GM12878 (cell line): ENCODE data around the gene ZNF548. TPM values are rescaled to one million over a fixed set of nuclear protein-coding genes. Genes with fewer than 3 reads are reported as not detected.

Source experiments
- ATAC-seq: fragments of 200-7000 bp; cut with Tn5 transposase; 3 replicates; pipeline ENCODE4 v1.9.1; 2020; ENCODE audit warnings: mild to moderate bottlenecking, moderate library complexity
- BruUV-seq: library from RNA; stranded (reverse); fragments of 400-500 nt; replicated peaks from 2 replicates; lab custom pipeline; 2021; lab: Mats Ljungman, UMichigan
- CTCF ChIA-PET: fragments of 300-600 bp; sonication (Branson Sonifier 250); formaldehyde crosslinking; extraction: SDS; loops from one replicate; lab custom pipeline; 2021; ENCODE audit warnings: inconsistent platforms; lab: Yijun Ruan, JAX
- POLR2A ChIA-PET: fragments of 350-600 bp; formaldehyde crosslinking; extraction: SDS; loops from one replicate; lab custom pipeline; 2021; ENCODE audit warnings: inconsistent platforms; lab: Charles Lee
- RAD21 ChIA-PET: fragments of 300-600 bp; sonication (Branson Sonifier 250); formaldehyde crosslinking; loops from one replicate; lab custom pipeline; 2023; ENCODE audit warnings: antibody characterized with exemption; ENCODE audit not compliant: unreplicated experiment; lab: Charles Lee
- SMC1A ChIA-PET: fragments of 300-600 bp; sonication (Branson Sonifier 250); formaldehyde crosslinking; loops from one replicate; lab custom pipeline; 2023; ENCODE audit not compliant: unreplicated experiment, uncharacterized antibody; lab: Charles Lee
- DNase-seq: peaks from one replicate; pipeline ENCODE4 v3.0.0-alpha.2; 2011; ENCODE audit warnings: low read depth, low spot score
- FAIRE-seq: peaks from 3 replicates; lab custom pipeline; 2011; peaks lifted over from hg19 to GRCh38; lab: Jason Lieb, UNC
- H2AFZ ChIP-seq: 2 replicates; pipeline ENCODE4 v1.6.0; 2011; ENCODE audit warnings: low read depth, low read length, control low read depth; ENCODE audit not compliant: control insufficient read depth
- H3K27ac ChIP-seq: 2 replicates; pipeline ENCODE4 v1.5.1; 2011; ENCODE audit warnings: control low read depth; ENCODE audit not compliant: control insufficient read depth, insufficient read depth
- H3K27me3 ChIP-seq, 2 experiments: replicated peaks in 1 of 2; 2 replicates each; pipeline versions ENCODE4 v1.6.0 to v1.6.1; 2011; ENCODE audit warnings: low read length in 1 of 2; ENCODE audit not compliant: control insufficient read depth in 2 of 2, insufficient read depth in 2 of 2
- H3K36me3 ChIP-seq, 2 experiments: 2 replicates each; pipeline ENCODE4 v1.5.1; 2011; ENCODE audit warnings: low read length in 1 of 2; ENCODE audit not compliant: control insufficient read depth in 2 of 2, insufficient read depth in 2 of 2
- H3K4me1 ChIP-seq: 2 replicates; pipeline ENCODE4 v1.6.1; 2011; ENCODE audit warnings: mild to moderate bottlenecking, low read length, moderate library complexity, mixed read lengths; ENCODE audit not compliant: control insufficient read depth, insufficient read depth
- H3K4me2 ChIP-seq: 2 replicates; pipeline ENCODE4 v1.6.0; 2011; ENCODE audit warnings: control low read depth; ENCODE audit not compliant: control insufficient read depth, insufficient read depth
- H3K4me3 ChIP-seq: fragments of 200-600 bp; sonication (generic); 2 replicates; pipeline ENCODE4 v1.5.1; 2016
- H3K79me2 ChIP-seq: 2 replicates; pipeline ENCODE4 v1.6.0; 2011; ENCODE audit warnings: low read length; ENCODE audit not compliant: control insufficient read depth, insufficient read depth
- H3K9ac ChIP-seq: 2 replicates; pipeline ENCODE4 v1.8.0; 2011; ENCODE audit warnings: low read length, control low read depth, mixed read lengths; ENCODE audit not compliant: control insufficient read depth, insufficient read depth
- H3K9me3 ChIP-seq: replicated peaks from 3 replicates; pipeline ENCODE4 v1.5.1; 2011; ENCODE audit warnings: mild to moderate bottlenecking, low read length; ENCODE audit not compliant: control insufficient read depth, insufficient read depth
- H4K20me1 ChIP-seq: 2 replicates; pipeline ENCODE4 v1.6.0; 2011; ENCODE audit not compliant: control insufficient read depth, insufficient read depth
- CBX3 ChIP-seq: fragments of 200-600 bp; sonication (generic); IDR thresholded peaks from 2 replicates; pipeline ENCODE4 v1.6.1; 2016; ENCODE audit warnings: low read depth, borderline replicate concordance
- EGR1 ChIP-seq, 2 experiments: IDR thresholded peaks; 1 replicate in 1 of 2; 2 replicates in 1 of 2; pipeline ENCODE4 v1.6.1; 2011 to 2012; ENCODE audit warnings: low read depth in 2 of 2, low read length in 2 of 2, borderline replicate concordance in 1 of 2, mild to moderate bottlenecking in 1 of 2, moderate library complexity in 1 of 2
- HDGF ChIP-seq: fragments of 450-650 bp; IDR thresholded peaks from 2 replicates; pipeline ENCODE4 v1.6.1; 2016; ENCODE audit warnings: antibody characterized with exemption
- MXI1 ChIP-seq: fragments of 150-350 bp; IDR thresholded peaks from 2 replicates; pipeline ENCODE4 v1.6.1; 2011; ENCODE audit warnings: low read depth, mild to moderate bottlenecking, inconsistent platforms, low read length, improper control_type of control experiment
- NR2C1 ChIP-seq: fragments of 450-650 bp; IDR thresholded peaks from 2 replicates; pipeline ENCODE4 v1.6.1; 2017; ENCODE audit warnings: antibody characterized with exemption, mild to moderate bottlenecking, moderate library complexity
- TAF1 ChIP-seq: IDR thresholded peaks from 2 replicates; pipeline ENCODE4 v1.6.1; 2011; ENCODE audit warnings: mild to moderate bottlenecking, low read depth, low read length, borderline replicate concordance
- ZNF207 ChIP-seq: fragments of 450-650 bp; IDR thresholded peaks from 2 replicates; pipeline ENCODE4 v1.6.1; 2014; ENCODE audit warnings: antibody characterized with exemption, mild to moderate bottlenecking, borderline replicate concordance
- WGBS: methylation state at CpG from one replicate; pipeline ENCODE4 v1.1.6; 2016; ENCODE audit warnings: low lambda C conversion rate; ENCODE audit not compliant: insufficient replicate concordance, insufficient coverage; ENCODE audit errors: missing lambda C conversion rate; 5-methylcytosine and 5-hydroxymethylcytosine counted together
- in situ Hi-C: fragments of 300-500 bp; cut with MboI; formaldehyde crosslinking; loops from 9 replicates; pipeline ENCODE4 v1.14.3; 2018; ENCODE audit warnings: mixed read lengths
- intact Hi-C: fragments of 100-400 bp; cut with micrococcal nuclease; formaldehyde crosslinking; loops from one replicate; pipeline ENCODE4 v1.14.2; 2022; ENCODE audit not compliant: unreplicated experiment
- polyA plus RNA-seq, 11 experiments: library from polyadenylated mRNA; depleted of rRNA in 4 of 11; unstranded in 6 of 11; stranded (reverse) in 5 of 11; fragments of >200 nt; fragmentation: Nextera tagmentation in 4 of 11; fragmentation: Illumina TruSeq in 1 of 11; extraction: Ambion mirVana in 4 of 11; extraction: Trizol in 1 of 11; gene quantifications; 1 replicate in 1 of 11; 2 replicates in 10 of 11; pipeline versions ENCODE4 v1.2.1 to v1.2.3, GENCODE V29; 2011 to 2016; ENCODE audit warnings: inconsistent platforms in 2 of 11, missing spikeins in 2 of 11, low read depth in 1 of 11
- total RNA-seq, 4 experiments: library from RNA; depleted of rRNA in 3 of 4; stranded (reverse); fragments of >200 nt in 3 of 4; fragmentation: Illumina TruSeq in 1 of 4; extraction: Trizol in 1 of 4; gene quantifications; 2 replicates each; pipeline versions ENCODE4 v1.2.1 to v1.2.3, GENCODE V29; 2013 to 2021
- TF ChIP-seq, protein P1 (sequence below): fragments of 450-650 bp; IDR thresholded peaks from 2 replicates; pipeline ENCODE4 v1.6.1; 2018; ENCODE audit warnings: mild to moderate bottlenecking, low read depth, moderate library complexity; ENCODE audit not compliant: partially characterized antibody

ZNF548 gene
- total and polyA plus RNA-seq, 10 of the 15 experiments (the other 5 are each of a cell fraction or from before 2014, with no cell fraction given), result 3.9 to 44.8 (median 16.5) TPM

DNA sequence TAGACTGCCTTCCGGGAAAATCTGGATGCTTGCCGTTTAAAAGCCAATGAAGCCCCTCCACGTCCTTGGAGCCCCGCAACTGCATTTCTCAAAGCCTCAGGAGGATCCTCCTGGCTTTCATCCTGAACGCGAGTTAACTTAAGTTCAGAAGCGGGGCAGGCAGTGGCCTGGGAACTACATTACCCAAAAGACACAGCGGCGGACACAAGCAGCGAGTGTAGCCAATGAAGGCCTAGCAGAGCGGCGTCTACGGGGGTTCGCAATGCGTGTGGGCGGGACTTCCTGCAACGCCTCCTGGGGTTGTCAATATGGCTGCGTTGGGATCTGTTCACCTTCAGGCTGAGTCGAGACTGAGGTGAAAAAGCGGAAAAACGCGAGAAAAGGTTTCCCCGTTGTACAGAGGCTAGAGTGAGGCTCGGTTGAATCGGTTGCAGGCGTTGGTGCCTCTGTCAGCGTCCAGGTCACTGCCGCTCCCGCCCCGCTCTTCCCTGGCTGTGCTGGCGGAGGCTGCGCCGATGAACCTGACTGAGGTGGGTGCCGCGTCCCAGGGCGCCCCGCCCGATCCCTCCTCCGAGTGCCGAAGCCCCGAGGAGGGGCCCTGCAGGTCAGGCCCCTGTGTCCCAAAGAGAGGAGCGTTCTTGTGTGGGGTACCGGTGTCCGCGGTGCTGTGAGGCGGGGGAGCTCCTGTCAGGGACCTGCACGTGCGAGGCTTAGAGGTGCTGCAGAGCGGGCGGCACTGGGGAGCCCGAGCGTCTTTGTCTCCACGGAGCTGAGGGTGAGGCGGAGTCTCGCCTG is 21.4 kb downstream of the ZNF548 start, which contains the start of gene ZNF17 (continued):
- TF ChIP-seq, protein P1, sequence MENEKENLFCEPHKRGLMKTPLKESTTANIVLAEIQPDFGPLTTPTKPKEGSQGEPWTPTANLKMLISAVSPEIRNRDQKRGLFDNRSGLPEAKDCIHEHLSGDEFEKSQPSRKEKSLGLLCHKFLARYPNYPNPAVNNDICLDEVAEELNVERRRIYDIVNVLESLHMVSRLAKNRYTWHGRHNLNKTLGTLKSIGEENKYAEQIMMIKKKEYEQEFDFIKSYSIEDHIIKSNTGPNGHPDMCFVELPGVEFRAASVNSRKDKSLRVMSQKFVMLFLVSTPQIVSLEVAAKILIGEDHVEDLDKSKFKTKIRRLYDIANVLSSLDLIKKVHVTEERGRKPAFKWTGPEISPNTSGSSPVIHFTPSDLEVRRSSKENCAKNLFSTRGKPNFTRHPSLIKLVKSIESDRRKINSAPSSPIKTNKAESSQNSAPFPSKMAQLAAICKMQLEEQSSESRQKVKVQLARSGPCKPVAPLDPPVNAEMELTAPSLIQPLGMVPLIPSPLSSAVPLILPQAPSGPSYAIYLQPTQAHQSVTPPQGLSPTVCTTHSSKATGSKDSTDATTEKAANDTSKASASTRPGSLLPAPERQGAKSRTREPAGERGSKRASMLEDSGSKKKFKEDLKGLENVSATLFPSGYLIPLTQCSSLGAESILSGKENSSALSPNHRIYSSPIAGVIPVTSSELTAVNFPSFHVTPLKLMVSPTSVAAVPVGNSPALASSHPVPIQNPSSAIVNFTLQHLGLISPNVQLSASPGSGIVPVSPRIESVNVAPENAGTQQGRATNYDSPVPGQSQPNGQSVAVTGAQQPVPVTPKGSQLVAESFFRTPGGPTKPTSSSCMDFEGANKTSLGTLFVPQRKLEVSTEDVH, result peak; percentile 47
- TF ChIP-seq NR2C1 (peak; percentile 88), CBX3 (no peak)
- TF ChIP-seq, all 136 proteins: peak for 41

DNA sequence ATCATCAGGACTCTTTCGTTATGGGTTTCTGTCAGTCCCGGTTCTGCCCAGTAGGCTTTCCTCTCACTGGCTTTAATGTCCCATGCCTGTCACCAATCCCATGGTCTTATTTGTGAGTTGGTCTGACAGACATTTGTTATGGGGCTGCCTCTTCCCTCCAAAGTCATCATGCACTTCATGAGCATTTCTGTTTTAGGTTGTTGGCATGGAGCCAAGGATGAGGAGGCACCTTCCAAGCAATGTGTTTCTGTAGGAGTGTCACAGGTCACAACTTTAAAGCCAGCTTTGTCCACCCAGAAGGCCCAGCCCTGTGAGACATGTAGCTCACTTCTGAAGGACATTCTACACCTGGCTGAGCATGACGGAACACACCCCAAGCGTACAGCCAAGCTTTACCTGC is 29.8 kb downstream of the ZNF548 start:
- TF ChIP-seq EGR1 (IDR thresholded peaks at IDR 0.05; ENCODE audit: borderline replicate concordance in 1 of 2, low read depth in 2 of 2, low read length in 2 of 2), result no peak
- TF ChIP-seq ZNF207, result no peak
- TF ChIP-seq TAF1, result no peak
- no peak for TF ChIP-seq HDGF
- no peak for TF ChIP-seq MXI1
- no TSS peak for BruUV-seq
- ChIA-PET SMC1A (no interaction called here), CTCF (no interaction called here), POLR2A (no interaction called here), RAD21 (no interaction called here)
- in situ Hi-C loops (no loop called here), intact Hi-C loops (no loop called here)
- FAIRE-seq, result no peak
- no peak for DNase-seq
- H3K27me3 ChIP-seq, result no peaks in the 10 kb centered on the region
- WGBS, result 99% methylated on average over 4 of the region's 4 CpGs
- H3K4me1 ChIP-seq, result no peaks in the 10 kb centered on the region
- H3K79me2 ChIP-seq, result no peaks in the 10 kb centered on the region
- peaks cover 5 to 25% of the 10 kb centered on the region in 2 experiments for H3K36me3 ChIP-seq
- H3K4me3 ChIP-seq, result no peak overlapping the region
- H3K9me3 ChIP-seq, result peaks cover 25% of the 10 kb centered on the region
- ATAC-seq, result no peak
- H4K20me1 ChIP-seq, result no peaks in the 10 kb centered on the region
- no peak overlapping the region for H3K9ac ChIP-seq
- no peak overlapping the region for H2AFZ ChIP-seq
- H3K4me2 ChIP-seq, result no peak overlapping the region
- H3K27ac ChIP-seq, result no peak overlapping the region
